Measurements from ENCODE around the gene GKN1.

The GKN1 gene

GRCh38 chr2:68959001-68959400 is 15.4 kb upstream of the GKN1 start:
- DNase-seq (ENCODE audit: low read depth), result no peak
- TF ChIP-seq, protein P1, sequence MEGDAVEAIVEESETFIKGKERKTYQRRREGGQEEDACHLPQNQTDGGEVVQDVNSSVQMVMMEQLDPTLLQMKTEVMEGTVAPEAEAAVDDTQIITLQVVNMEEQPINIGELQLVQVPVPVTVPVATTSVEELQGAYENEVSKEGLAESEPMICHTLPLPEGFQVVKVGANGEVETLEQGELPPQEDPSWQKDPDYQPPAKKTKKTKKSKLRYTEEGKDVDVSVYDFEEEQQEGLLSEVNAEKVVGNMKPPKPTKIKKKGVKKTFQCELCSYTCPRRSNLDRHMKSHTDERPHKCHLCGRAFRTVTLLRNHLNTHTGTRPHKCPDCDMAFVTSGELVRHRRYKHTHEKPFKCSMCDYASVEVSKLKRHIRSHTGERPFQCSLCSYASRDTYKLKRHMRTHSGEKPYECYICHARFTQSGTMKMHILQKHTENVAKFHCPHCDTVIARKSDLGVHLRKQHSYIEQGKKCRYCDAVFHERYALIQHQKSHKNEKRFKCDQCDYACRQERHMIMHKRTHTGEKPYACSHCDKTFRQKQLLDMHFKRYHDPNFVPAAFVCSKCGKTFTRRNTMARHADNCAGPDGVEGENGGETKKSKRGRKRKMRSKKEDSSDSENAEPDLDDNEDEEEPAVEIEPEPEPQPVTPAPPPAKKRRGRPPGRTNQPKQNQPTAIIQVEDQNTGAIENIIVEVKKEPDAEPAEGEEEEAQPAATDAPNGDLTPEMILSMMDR (conservative IDR thresholded peaks at IDR 0.05; ENCODE audit: low read length), result no peak

GRCh38 chr2:68961380-68961779 is 13.1 kb upstream of the GKN1 start:
- no peak for DNase-seq (ENCODE audit: low read depth)
- no peak overlapping the region for H3K4me3 ChIP-seq (ENCODE audit: low read length)
- TF ChIP-seq, protein P1 (conservative IDR thresholded peaks at IDR 0.05; ENCODE audit: low read length), result no peak

More at GRCh38 chr2:68959001-68959400, 15.4 kb upstream of the GKN1 start:
- H3K4me3 ChIP-seq (ENCODE audit: low read length), result no peak overlapping the region

DNA sequence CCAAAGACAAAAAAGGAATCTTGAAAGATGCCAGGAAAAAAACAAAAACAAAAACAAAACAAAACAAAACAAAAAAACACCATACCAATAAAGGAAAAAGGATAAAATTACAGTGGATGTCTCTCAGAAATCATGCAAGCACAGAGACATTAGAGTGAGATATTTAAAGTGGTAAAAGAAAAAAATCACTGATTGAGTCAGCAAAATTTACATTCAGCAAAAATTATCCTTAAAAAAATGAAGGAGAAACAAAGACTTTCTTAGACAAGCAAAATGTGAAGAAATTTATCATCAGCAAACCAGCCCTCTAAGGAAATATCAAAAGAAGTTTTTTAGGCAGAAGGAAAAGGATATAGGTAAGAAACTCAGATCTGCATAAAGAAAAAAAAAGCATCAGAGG is 10.2 kb upstream of the GKN1 start:
- DNase-seq (ENCODE audit: low read depth), result no peak
- no peak overlapping the region for H3K4me3 ChIP-seq (ENCODE audit: low read length)
- TF ChIP-seq, protein P1 (conservative IDR thresholded peaks at IDR 0.05; ENCODE audit: low read length), result no peak

GRCh38 chr2:68968221-68968620 is 6.2 kb upstream of the GKN1 start:
- TF ChIP-seq, protein P1 (conservative IDR thresholded peaks at IDR 0.05; ENCODE audit: low read length), result no peak
- no peak for DNase-seq (ENCODE audit: low read depth)
- no peak overlapping the region for H3K4me3 ChIP-seq (ENCODE audit: low read length)

GRCh38 chr2:68969736-68970490 is 4.5 kb upstream of the GKN1 start:
- no peak for DNase-seq (ENCODE audit: low read depth)
- TF ChIP-seq, protein P1 (conservative IDR thresholded peaks at IDR 0.05; ENCODE audit: low read length), result no peak
- H3K4me3 ChIP-seq (ENCODE audit: low read length), result no peak overlapping the region

DNA sequence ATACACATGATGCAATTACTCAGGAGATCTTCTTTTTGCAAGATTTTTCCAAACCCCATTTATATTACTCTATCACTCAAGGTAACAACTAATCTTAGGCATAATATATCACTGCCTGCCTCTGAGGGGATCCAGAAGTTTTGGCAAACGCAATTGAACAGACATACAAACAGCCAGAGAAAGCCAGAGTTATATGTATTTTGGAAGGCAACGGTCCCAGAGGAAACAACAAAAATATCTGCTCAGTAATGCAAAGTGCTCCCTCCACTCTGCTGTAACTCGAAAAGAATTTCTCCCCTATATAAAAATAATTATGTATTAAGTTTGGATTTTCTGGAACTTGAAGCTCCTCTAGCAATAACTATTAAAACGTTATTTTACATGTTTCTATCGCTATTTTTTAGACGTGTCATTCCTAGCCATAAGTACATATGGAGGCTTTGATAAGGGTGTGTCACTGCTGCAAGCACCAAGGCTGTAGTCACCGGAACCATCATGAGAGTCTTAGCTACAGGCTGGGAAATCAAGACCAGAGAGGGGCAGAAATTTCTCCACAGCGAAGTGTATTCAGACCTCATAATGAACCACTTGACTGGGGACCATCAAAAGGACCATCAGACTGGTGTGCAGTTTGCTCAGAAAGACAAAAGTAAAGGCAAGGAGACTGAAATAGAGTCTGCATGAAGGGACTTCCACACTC is 3.7 kb upstream of the GKN1 start:
- H3K4me3 ChIP-seq (ENCODE audit: low read length), result no peak overlapping the region
- DNase-seq (ENCODE audit: low read depth), result no peak
- TF ChIP-seq, protein P1 (conservative IDR thresholded peaks at IDR 0.05; ENCODE audit: low read length), result no peak
